Frontal cortex (tissue), 4 donors: ENCODE measurements around the gene AKAP1. TPM values are rescaled to one million over a fixed set of nuclear protein-coding genes. Genes with fewer than 3 reads are reported as not detected.

ENCODE experiments used
- DNase-seq, 2 donors: peaks; one replicate each; pipeline ENCODE4 v3.0.0; 2012; ENCODE audit warnings: low spot score in 2 of 2
- FAIRE-seq: peaks from 2 replicates; lab custom pipeline; 2012; peaks lifted over from hg19 to GRCh38; lab: Jason Lieb, UNC
- total RNA-seq: library from RNA; depleted of rRNA; stranded (reverse); fragments of >200 nt; gene quantifications from one replicate; pipeline ENCODE4 v1.2.3, GENCODE V29; 2014
- donor health status: control.
- donor health status: control.
- donor health status: control.

The AKAP1 gene
- total RNA-seq, 1 donor from 2014 or later = 27.7 TPM

DNA sequence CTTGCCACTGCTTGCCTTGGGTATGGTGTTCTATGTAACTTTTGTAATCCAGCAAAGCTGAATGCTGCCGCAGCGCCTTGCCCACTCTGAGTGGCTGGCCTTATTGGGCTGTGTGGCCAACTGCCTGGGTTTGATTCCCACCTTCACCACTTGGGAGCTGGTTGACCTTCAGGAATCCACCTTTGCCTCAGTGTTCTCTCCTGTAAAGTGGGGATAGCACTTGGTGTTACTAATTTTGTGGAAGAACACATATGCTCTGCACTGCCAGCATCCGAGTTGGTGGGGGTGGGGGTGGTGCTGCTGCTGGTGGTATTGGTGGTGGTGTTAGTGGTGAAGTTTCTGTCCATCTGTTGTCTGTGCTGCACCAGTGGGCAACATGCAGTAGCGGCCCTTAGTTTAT is 32.8 kb downstream of the AKAP1 start:
- FAIRE-seq (no peak), DNase-seq (no peak)

DNA sequence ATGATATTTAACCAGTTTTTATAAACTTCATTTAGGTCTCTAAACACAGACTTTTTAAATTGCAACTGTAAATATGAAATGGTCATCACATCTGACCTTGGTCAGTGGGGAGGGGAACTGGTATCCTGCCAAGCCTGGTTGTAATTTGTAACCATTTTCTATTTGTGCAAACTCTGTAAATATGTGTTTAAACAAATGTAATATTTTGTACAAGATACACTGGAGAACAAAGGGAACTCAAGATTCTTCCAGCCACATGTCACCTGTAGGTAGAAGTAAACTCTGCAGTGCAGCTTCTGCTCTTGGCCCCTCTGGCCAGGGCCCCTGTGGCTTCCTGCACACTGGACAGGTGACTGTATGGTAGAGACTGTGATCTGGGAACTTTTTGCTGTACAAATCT is 35.8 kb downstream of the AKAP1 start:
- no peak for FAIRE-seq
- DNase-seq = no peak

GRCh38 chr17:57121308-57122042 is 36.4 kb downstream of the AKAP1 start:
- FAIRE-seq (no peak), DNase-seq (peak in 1 of 2 donors; percentile 62)

- no peak for FAIRE-seq
- no peak for DNase-seq
These were observed 39.0 kb downstream of the AKAP1 start for GRCh38 chr17:57124053-57124452.

DNA sequence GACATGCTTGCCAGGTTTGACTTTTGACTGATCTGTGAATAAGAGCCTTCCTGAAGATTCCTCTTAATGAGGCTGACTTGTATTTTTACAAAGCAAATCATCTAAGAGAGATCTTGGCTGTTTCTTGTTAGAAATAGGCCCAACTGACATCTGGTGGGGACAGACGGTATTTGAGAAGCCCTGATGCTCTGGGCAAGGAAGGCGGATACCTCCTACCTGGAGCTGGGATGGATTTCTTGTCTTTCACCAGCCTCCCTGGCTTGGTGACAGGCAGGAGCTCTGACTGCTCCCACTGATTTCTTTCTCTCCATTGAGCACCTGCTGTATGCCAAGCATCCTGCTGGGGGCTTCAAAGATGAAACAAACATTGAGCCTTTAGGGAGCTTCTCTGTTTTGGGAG is 40.4 kb downstream of the AKAP1 start:
- DNase-seq = no peak

GRCh38 chr17:57125866-57126265 is 40.8 kb downstream of the AKAP1 start:
- DNase-seq = no peak
- FAIRE-seq = no peak

More for the DNA sequence above, 40.4 kb downstream of the AKAP1 start:
- no peak for FAIRE-seq

DNA sequence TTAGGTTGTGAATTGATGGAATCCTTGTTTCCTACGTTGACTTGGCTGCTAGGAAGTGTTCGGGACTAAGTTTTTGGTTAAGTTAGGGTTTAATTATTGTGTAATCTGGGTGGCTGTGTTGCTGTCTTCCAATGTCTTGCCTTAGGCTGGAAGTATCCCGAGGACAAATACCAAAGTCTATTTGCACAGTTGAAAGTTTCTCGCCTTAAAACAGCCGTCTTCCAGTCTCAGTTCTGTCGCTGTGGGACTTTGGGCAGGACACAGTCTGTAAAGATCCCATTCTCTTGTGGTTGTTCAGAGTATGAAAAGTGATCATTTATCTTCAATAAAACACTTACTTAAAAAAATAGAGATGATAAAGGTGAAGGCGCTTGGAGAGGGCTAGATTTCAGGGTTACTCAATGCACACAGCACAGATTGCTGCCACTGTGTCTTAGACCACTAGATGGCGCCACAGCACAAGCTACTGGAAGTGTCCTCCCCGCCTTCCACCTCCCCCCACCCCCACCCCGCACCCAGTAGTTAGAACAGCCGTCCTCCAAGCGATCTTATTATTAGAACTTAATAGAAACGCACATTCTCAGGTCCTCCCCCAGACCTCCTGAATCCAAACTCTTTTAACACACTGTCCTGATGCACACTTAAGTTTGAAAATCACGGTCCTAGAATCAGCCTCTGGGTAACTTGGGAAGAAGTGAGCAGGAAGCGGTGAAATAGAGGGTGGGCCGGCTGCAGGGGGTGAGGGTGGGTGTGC is 45.8 kb downstream of the AKAP1 start:
- no peak for FAIRE-seq
- peak; percentile 86 to 93 for DNase-seq

DNA sequence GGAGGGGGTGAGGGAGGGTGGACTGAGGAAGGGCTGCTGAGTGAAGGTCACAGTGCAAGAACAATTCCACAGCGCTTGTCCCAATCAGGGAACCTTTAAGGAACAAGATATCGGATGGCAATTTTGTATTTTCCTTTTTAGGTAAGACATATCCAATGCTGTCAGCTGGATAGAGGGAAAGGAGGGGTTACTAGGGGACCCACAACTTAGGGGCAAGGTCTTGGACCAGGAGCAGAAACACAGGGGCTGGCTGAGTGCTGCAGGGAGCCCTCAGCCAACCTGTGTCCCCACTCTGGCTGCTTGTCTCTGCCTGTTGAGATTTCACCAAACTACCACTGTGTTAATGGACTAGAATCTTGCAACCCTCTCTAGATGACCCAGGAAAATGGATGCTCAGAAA is 47.6 kb downstream of the AKAP1 start:
- DNase-seq = peak in 1 of 2 donors; percentile 38
- FAIRE-seq = no peak

- DNase-seq = no peak
- FAIRE-seq = no peak
These were observed 48.4 kb downstream of the AKAP1 start for GRCh38 chr17:57133486-57133885.

GRCh38 chr17:57135026-57135788 is 50.2 kb downstream of the AKAP1 start:
- no peak for FAIRE-seq

GRCh38 chr17:57135789-57136291 is 50.8 kb downstream of the AKAP1 start:
- no peak for FAIRE-seq
- peak in 1 of 2 donors; percentile 52 for DNase-seq

More at GRCh38 chr17:57135026-57135788, 50.2 kb downstream of the AKAP1 start:
- DNase-seq = no peak

GRCh38 chr17:57136355-57136754 is 51.3 kb downstream of the AKAP1 start:
- DNase-seq = no peak
- FAIRE-seq = no peak

GRCh38 chr17:57138030-57138911 is 53.2 kb downstream of the AKAP1 start:
- FAIRE-seq (no peak), DNase-seq (no peak)

GRCh38 chr17:57138956-57139576 is 54.0 kb downstream of the AKAP1 start:
- DNase-seq (no peak), FAIRE-seq (no peak)

DNA sequence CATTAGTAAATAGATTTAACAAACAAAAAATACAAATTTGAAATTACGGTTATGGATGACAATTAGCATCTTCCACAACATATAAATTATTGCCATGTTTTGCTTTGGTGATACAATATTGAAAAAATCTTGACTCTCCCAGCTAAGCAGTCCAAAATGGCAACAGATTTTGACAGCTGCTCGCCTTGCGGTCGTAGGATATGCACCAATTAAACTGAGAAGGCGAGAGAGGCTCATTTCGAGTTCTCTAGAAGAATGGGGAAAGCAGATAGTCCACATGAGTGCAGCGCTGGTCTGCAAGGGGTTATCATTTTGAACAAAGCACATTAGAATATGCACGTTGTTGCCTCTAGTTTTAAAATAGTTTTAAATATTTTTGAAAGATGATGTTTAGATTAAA is 55.3 kb downstream of the AKAP1 start:
- DNase-seq (no peak), FAIRE-seq (no peak)

- DNase-seq (no peak), FAIRE-seq (no peak)
These were observed 57.9 kb downstream of the AKAP1 start for GRCh38 chr17:57142925-57143324.

GRCh38 chr17:57143361-57143760 is 58.3 kb downstream of the AKAP1 start:
- FAIRE-seq (no peak), DNase-seq (no peak)

GRCh38 chr17:57143919-57144318 is 58.9 kb downstream of the AKAP1 start:
- FAIRE-seq = no peak
- DNase-seq = no peak

DNA sequence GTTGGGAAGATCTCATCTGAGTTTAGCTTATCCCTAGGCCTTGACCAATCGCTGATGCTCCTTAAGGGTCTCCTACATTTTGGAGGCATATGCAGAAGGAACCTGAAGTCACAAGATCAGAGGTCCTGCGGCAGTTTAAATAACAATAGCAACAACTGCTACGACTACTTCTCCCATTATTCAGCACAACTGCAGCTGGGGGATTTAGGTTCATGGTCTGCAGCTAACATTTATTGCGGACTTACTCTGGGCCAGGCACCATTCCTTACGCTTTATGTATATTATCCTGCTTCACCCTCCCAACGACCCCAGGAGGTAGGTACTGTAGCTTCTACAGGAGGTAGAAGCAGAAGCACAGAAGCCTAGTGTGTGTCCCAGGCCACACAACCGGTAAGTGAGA is 59.5 kb downstream of the AKAP1 start:
- DNase-seq = no peak
- FAIRE-seq = no peak
